DND-41 (cell line): ENCODE results near the gene OR10G7.

Experiments
- CTCF ChIP-seq: IDR thresholded peaks from 2 replicates; pipeline ENCODE4 v1.5.1; 2012; ENCODE audit warnings: borderline replicate concordance, low read length, moderate library complexity, mild to moderate bottlenecking; ENCODE audit not compliant: poor library complexity, severe bottlenecking; ENCODE audit errors: extremely low read depth
- EZH2 ChIP-seq: IDR thresholded peaks from 3 replicates; pipeline ENCODE4 v1.6.1; 2012; ENCODE audit warnings: borderline replicate concordance, low read depth, mild to moderate bottlenecking, moderate library complexity, low read length, inconsistent platforms; ENCODE audit not compliant: severe bottlenecking

- TF ChIP-seq CTCF (no peak), EZH2 (no peak)
Measured at GRCh38 chr11:124075841-124076651, 34.9 kb upstream of the OR10G7 start.
